Gastrocnemius medialis (tissue), 4 donors: ENCODE data around the gene ZP1. TPM values are rescaled to one million over a fixed set of nuclear protein-coding genes. Genes with fewer than 3 reads are reported as not detected.
A peak's percentile ranks its signal among the peaks of the same experiment; 100 is the strongest.

Experiments used
- ATAC-seq, 2 donors: fragments of 150-250 bp; one replicate each; pipeline ENCODE4 v1.9.1; 2016
- DNase-seq, 2 donors: peaks; one replicate each; pipeline ENCODE4 v3.0.0-alpha.2; 2019
- H3K27ac ChIP-seq, 4 donors: fragments of 200-600 bp; sonication (generic); 1 replicate in 1 of 4; 2 replicates in 3 of 4; pipeline ENCODE4 v1.5.1; 2016 to 2018; ENCODE audit warnings: mild to moderate bottlenecking in 2 of 4, moderate library complexity in 1 of 4
- H3K27me3 ChIP-seq, 3 donors: fragments of 200-600 bp; sonication (generic) in 2 of 3; 1 replicate in 1 of 3; 2 replicates in 2 of 3; pipeline versions ENCODE4 v1.5.1 to v1.6.0; 2016 to 2019; ENCODE audit warnings: mild to moderate bottlenecking in 1 of 3, moderate library complexity in 1 of 3
- H3K36me3 ChIP-seq, 2 donors: fragments of 200-600 bp; sonication (generic) in 1 of 2; one replicate each; pipeline ENCODE4 v1.5.1; 2017 to 2018
- H3K4me1 ChIP-seq, 2 donors: fragments of 200-600 bp; sonication (generic) in 1 of 2; one replicate each; pipeline ENCODE4 v1.5.1; 2016 to 2017; ENCODE audit warnings: mild to moderate bottlenecking in 2 of 2
- H3K4me3 ChIP-seq, 4 donors: fragments of 200-600 bp; sonication (generic) in 3 of 4; 1 replicate in 1 of 4; 2 replicates in 3 of 4; pipeline ENCODE4 v1.5.1; 2016 to 2019; ENCODE audit warnings: mild to moderate bottlenecking in 2 of 4
- H3K9me3 ChIP-seq, 3 donors: fragments of 200-600 bp; sonication (generic) in 2 of 3; 1 replicate in 1 of 3; 2 replicates in 2 of 3; pipeline ENCODE4 v1.5.1; 2016 to 2019
- CTCF ChIP-seq, 5 experiments: fragments of 450-650 bp in 3 of 5; fragments of 200-600 bp in 2 of 5; sonication (generic) in 2 of 5; IDR thresholded peaks in 4 of 5; conservative IDR thresholded peaks in 1 of 5; 1 replicate in 4 of 5; 2 replicates in 1 of 5; pipeline ENCODE4 v1.5.1; 2016 to 2019; ENCODE audit warnings: antibody characterized with exemption in 5 of 5, mild to moderate bottlenecking in 3 of 5, moderate library complexity in 3 of 5
- POLR2A ChIP-seq, 2 donors: fragments of 450-650 bp; IDR thresholded peaks; one replicate each; pipeline ENCODE4 v1.6.1; 2017; ENCODE audit warnings: antibody characterized with exemption in 2 of 2, mild to moderate bottlenecking in 2 of 2, moderate library complexity in 2 of 2
- in situ Hi-C, 4 donors: fragments of 200-750 bp; cut with MboI; loops; one replicate each; pipeline versions ENCODE4 v1.15.0 to v1.8.0; 2017; ENCODE audit warnings: low sequenced_read_pairs in 4 of 4
- intact Hi-C: fragments of 100-400 bp; cut with DNase I; formaldehyde crosslinking; loops from one replicate; pipeline ENCODE4 v1.15.1; 2023; ENCODE audit warnings: low total_unique reads
- total RNA-seq, 4 donors: library from RNA; depleted of rRNA; stranded (reverse); fragments of >200 nt; gene quantifications; one replicate each; pipeline versions ENCODE4 v1.1.0 to v1.2.3, GENCODE V29; 2016

ZP1 gene
- total RNA-seq, 4 donors from 2014 or later = not detected

- Histone ChIP-seq H3K27me3 (no peaks in the 10 kb centered on the region), H3K27ac (peak overlapping the region in 3 of 4 donors; percentile 22 to 78 (median 39)), H3K9me3 (no peaks in the 10 kb centered on the region), H3K36me3 (no peaks in the 10 kb centered on the region), H3K4me3 (no peak overlapping the region), H3K4me1 (peaks cover 72 to 76% of the 10 kb centered on the region in 2 donors)
- TF ChIP-seq POLR2A (IDR thresholded peaks at IDR 0.05) (no peak), CTCF (IDR thresholded peaks at IDR 0.05 in 4 of 5, conservative IDR thresholded peaks at IDR 0.05 in 1 of 5) (no peak)
- DNase-seq (no peak), ATAC-seq (no peak)
- intact Hi-C loops = no loop called here
- in situ Hi-C loops = no loop called here
Observed at GRCh38 chr11:60875366-60876167, 8.2 kb downstream of the ZP1 start.

- H3K27ac ChIP-seq = peak overlapping the region in 3 of 4 donors; percentile 22 to 78 (median 36)
- H3K27me3 ChIP-seq = no peaks in the 10 kb centered on the region
- H3K4me3 ChIP-seq = no peak overlapping the region
- intact Hi-C loops = no loop called here
- H3K36me3 ChIP-seq = no peaks in the 10 kb centered on the region
- no peak for TF ChIP-seq POLR2A (IDR thresholded peaks at IDR 0.05)
- TF ChIP-seq CTCF (IDR thresholded peaks at IDR 0.05 in 4 of 5, conservative IDR thresholded peaks at IDR 0.05 in 1 of 5) = no peak
- DNase-seq (no peak), ATAC-seq (no peak)
- H3K4me1 ChIP-seq = peaks cover 67 to 74% of the 10 kb centered on the region in 2 donors
- no peaks in the 10 kb centered on the region for H3K9me3 ChIP-seq
- in situ Hi-C loops = no loop called here
Observed at GRCh38 chr11:60876168-60876485, 8.8 kb downstream of the ZP1 start.

GRCh38 chr11:60878245-60879101, 11.1 kb downstream of the ZP1 start:
- H3K4me1 ChIP-seq = peaks cover 47 to 53% of the 10 kb centered on the region in 2 donors
- no peaks in the 10 kb centered on the region for H3K9me3 ChIP-seq
- in situ Hi-C loops (no loop called here), intact Hi-C loops (loop anchor here (2.0 kb wide), 1 partner anchor 36 kb away; the partner anchor contains the start of gene CCDC86)
- H3K4me3 ChIP-seq = no peak overlapping the region
- peak overlapping the region; percentile 56 to 78 (median 70) for H3K27ac ChIP-seq
- no peaks in the 10 kb centered on the region for H3K27me3 ChIP-seq
- no peak for TF ChIP-seq CTCF (IDR thresholded peaks at IDR 0.05 in 4 of 5, conservative IDR thresholded peaks at IDR 0.05 in 1 of 5)
- no peak for TF ChIP-seq POLR2A (IDR thresholded peaks at IDR 0.05)
- no peaks in the 10 kb centered on the region for H3K36me3 ChIP-seq
- DNase-seq (no peak), ATAC-seq (peak; percentile 55 to 74)

GRCh38 chr11:60879104-60879503, 11.8 kb downstream of the ZP1 start:
- intact Hi-C loops = loop anchor here (2.0 kb wide), 1 partner anchor 36 kb away; the partner anchor contains the start of gene CCDC86
- Histone ChIP-seq H3K27ac (peak overlapping the region; percentile 56 to 78 (median 70)), H3K36me3 (no peaks in the 10 kb centered on the region), H3K4me3 (no peak overlapping the region), H3K27me3 (no peaks in the 10 kb centered on the region), H3K4me1 (peaks cover 40 to 48% of the 10 kb centered on the region in 2 donors), H3K9me3 (no peaks in the 10 kb centered on the region)
- DNase-seq = no peak
- TF ChIP-seq POLR2A (IDR thresholded peaks at IDR 0.05) (no peak), CTCF (IDR thresholded peaks at IDR 0.05 in 4 of 5, conservative IDR thresholded peaks at IDR 0.05 in 1 of 5) (no peak)
- in situ Hi-C loops = no loop called here
- peak; percentile 54 to 69 for ATAC-seq
